Myocyte (in vitro differentiated cells): ENCODE measurements around the gene UBR7. TPM values are rescaled to one million over a fixed set of nuclear protein-coding genes. Genes with fewer than 3 reads are reported as not detected.
"Not testable (repeated sequence)": the region's sequence is repeated elsewhere in the genome, so short reads cannot be mapped to it uniquely, and the experiment has no call there.

Experiments
- DNase-seq: peaks from one replicate; pipeline ENCODE4 v3.0.0-alpha.2; 2012; ENCODE audit warnings: low read depth
- total RNA-seq: library from RNA; depleted of rRNA; stranded (reverse); fragments of >200 nt; gene quantifications from 2 replicates; pipeline ENCODE4 v1.2.3, GENCODE V29; 2014

UBR7 gene
- total RNA-seq, 1 donor from 2014 or later: 24.4 TPM

GRCh38 chr14:93186956-93187355 is 20.1 kb upstream of the UBR7 start:
- DNase-seq: no peak

GRCh38 chr14:93195316-93195999 is 11.6 kb upstream of the UBR7 start:
- DNase-seq: no peak

- no peak for DNase-seq
Measured at GRCh38 chr14:93199031-93199430, 8.0 kb upstream of the UBR7 start.

- no peak for DNase-seq
Measured at GRCh38 chr14:93200553-93200952, 6.5 kb upstream of the UBR7 start.

- DNase-seq: no peak
Measured at GRCh38 chr14:93201155-93201704, 5.8 kb upstream of the UBR7 start.

- peak; percentile 84 for DNase-seq
Measured at GRCh38 chr14:93207468-93208308, 632 bp downstream of the UBR7 start.

GRCh38 chr14:93212432-93212831 is 5.4 kb downstream of the UBR7 start:
- no peak for DNase-seq

- no peak for DNase-seq
Measured at GRCh38 chr14:93214598-93214997, 7.5 kb downstream of the UBR7 start.

- DNase-seq: peak; percentile 38
Measured at GRCh38 chr14:93219103-93219726, 12.2 kb downstream of the UBR7 start.

GRCh38 chr14:93220509-93220908 is 13.5 kb downstream of the UBR7 start:
- no peak for DNase-seq

GRCh38 chr14:93223565-93223964 is 16.5 kb downstream of the UBR7 start:
- DNase-seq: no peak

- no peak for DNase-seq
Measured at GRCh38 chr14:93228550-93228949, 21.5 kb downstream of the UBR7 start.

GRCh38 chr14:93230539-93230938 is 23.5 kb downstream of the UBR7 start:
- DNase-seq: no peak

- peak; percentile 48 for DNase-seq
Measured at GRCh38 chr14:93231129-93231979, 24.3 kb downstream of the UBR7 start.

- DNase-seq: no peak
Measured at GRCh38 chr14:93232159-93232558, 25.1 kb downstream of the UBR7 start.

GRCh38 chr14:93233078-93233477 is 26.0 kb downstream of the UBR7 start:
- DNase-seq: not testable (repeated sequence)

- peak; percentile 24 for DNase-seq
Measured at GRCh38 chr14:93234798-93235197, 27.7 kb downstream of the UBR7 start.

- DNase-seq: no peak
Measured at GRCh38 chr14:93239869-93240677, 33.0 kb downstream of the UBR7 start.

- no peak for DNase-seq
Measured at GRCh38 chr14:93240678-93241000, 33.6 kb downstream of the UBR7 start.

- DNase-seq: no peak
Measured at GRCh38 chr14:93245764-93246420, 38.8 kb downstream of the UBR7 start.
